ENCODE data around the gene CYP2B6. TPM values are rescaled to one million over a fixed set of nuclear protein-coding genes. Genes with fewer than 3 reads are reported as not detected.

CYP2B6 gene
- total RNA-seq, 2 donors from 2014 or later, result not detected

DNA sequence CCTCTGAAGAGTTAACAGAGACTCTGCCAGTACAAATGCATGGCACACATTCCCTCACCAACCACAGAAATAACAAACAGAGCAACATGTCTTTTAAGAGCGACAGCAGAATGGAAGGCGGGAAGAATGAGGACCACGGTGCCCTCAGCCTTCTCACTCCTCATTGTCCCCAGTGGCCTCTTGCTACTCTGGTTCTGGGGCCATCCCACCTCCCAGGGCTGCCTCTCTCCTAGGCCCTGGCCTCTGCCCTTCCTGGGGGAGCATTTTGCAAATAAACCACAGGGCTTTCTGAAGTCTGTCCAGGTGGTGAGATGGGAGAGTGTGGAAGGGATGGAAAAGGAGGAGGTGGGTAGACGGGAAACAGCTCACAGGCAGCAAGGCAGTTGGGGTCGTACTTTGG, 28.3 kb downstream of the CYP2B6 start:
- no peak for ATAC-seq (ENCODE audit: insufficient number of reproducible peaks, low FRiP score, low read depth)
- Histone ChIP-seq H3K4me3 (no peak overlapping the region), H3K4me1 (ENCODE audit: control insufficient read depth in 1 of 2, low read depth in 2 of 2) (no peaks in the 10 kb centered on the region), H3K36me3 (no peaks in the 10 kb centered on the region), H3K9me3 (no peaks in the 10 kb centered on the region), H3K27ac (no peak overlapping the region), H3K27me3 (replicated peaks; ENCODE audit: insufficient read depth) (no peaks in the 10 kb centered on the region)
- DNase-seq (ENCODE audit: low spot score), result no peak
- no peak for TF ChIP-seq CTCF (IDR thresholded peaks at IDR 0.05)

DNA sequence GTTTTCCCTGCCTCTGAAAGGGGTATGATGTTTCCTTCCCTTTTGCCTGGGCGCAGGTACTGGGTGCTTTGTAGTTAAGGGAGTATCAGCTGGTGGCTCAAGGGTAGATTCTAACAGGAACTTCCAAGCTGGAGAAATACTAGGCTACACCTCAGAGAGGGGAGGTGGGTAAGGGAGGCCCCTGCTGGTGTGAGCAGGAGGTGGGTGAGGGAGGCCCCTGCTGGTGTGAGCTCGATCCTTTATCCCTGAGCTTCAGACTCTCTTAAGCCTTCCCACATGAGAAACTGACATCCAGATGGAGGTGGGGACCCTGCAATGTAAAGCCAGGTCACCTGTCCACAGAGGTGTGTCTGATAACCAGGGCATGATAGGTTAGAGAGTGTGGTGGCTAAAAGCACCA, 32.1 kb downstream of the CYP2B6 start:
- ATAC-seq (ENCODE audit: insufficient number of reproducible peaks, low FRiP score, low read depth) (no peak), DNase-seq (ENCODE audit: low spot score) (no peak)
- TF ChIP-seq CTCF (IDR thresholded peaks at IDR 0.05), result no peak
- Histone ChIP-seq H3K27me3 (replicated peaks; ENCODE audit: insufficient read depth) (no peaks in the 10 kb centered on the region), H3K9me3 (no peaks in the 10 kb centered on the region), H3K4me1 (ENCODE audit: control insufficient read depth in 1 of 2, low read depth in 2 of 2) (no peaks in the 10 kb centered on the region), H3K4me3 (no peak overlapping the region), H3K36me3 (no peaks in the 10 kb centered on the region), H3K27ac (no peak overlapping the region)

- ATAC-seq (ENCODE audit: insufficient number of reproducible peaks, low FRiP score, low read depth) (no peak), DNase-seq (ENCODE audit: low spot score) (no peak)
- TF ChIP-seq CTCF (IDR thresholded peaks at IDR 0.05), result no peak
- Histone ChIP-seq H3K9me3 (no peaks in the 10 kb centered on the region), H3K27ac (no peak overlapping the region), H3K4me3 (no peak overlapping the region), H3K4me1 (ENCODE audit: control insufficient read depth in 1 of 2, low read depth in 2 of 2) (no peaks in the 10 kb centered on the region), H3K27me3 (replicated peaks; ENCODE audit: insufficient read depth) (no peaks in the 10 kb centered on the region), H3K36me3 (no peaks in the 10 kb centered on the region)
Observed at GRCh38 chr19:41025411-41025810, 34.3 kb downstream of the CYP2B6 start.

DNA sequence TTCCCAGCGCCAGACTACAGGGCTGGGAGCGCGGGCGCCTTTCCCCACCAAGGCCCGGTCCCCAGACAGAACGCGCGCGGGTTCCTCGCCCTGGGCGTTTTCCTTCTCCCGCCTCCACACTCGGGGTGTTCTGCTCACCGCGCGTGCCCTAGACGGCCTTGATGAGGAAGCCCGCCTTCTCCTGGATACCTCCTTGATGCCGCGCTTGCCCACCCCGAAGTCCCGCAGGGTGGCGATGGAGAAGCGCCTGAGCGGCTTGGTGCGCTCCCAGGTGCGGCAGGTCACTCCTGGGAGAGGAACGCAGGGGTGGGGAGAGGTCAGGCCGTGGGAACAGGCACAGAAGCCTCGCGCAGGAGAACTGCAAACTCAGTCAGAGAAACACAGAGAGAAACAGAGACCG, 34.8 kb downstream of the CYP2B6 start:
- ATAC-seq (ENCODE audit: insufficient number of reproducible peaks, low FRiP score, low read depth) (no peak), DNase-seq (ENCODE audit: low spot score) (no peak)
- Histone ChIP-seq H3K4me3 (no peak overlapping the region), H3K27me3 (replicated peaks; ENCODE audit: insufficient read depth) (no peaks in the 10 kb centered on the region), H3K4me1 (ENCODE audit: control insufficient read depth in 1 of 2, low read depth in 2 of 2) (no peaks in the 10 kb centered on the region), H3K27ac (no peak overlapping the region), H3K36me3 (no peaks in the 10 kb centered on the region), H3K9me3 (no peaks in the 10 kb centered on the region)
- TF ChIP-seq CTCF (IDR thresholded peaks at IDR 0.05), result no peak

GRCh38 chr19:41027273-41027967, 36.3 kb downstream of the CYP2B6 start:
- no peak for ATAC-seq (ENCODE audit: insufficient number of reproducible peaks, low FRiP score, low read depth)
- Histone ChIP-seq H3K27ac (no peak overlapping the region), H3K4me1 (ENCODE audit: control insufficient read depth in 1 of 2, low read depth in 2 of 2) (no peaks in the 10 kb centered on the region), H3K4me3 (no peak overlapping the region), H3K36me3 (no peaks in the 10 kb centered on the region), H3K9me3 (no peaks in the 10 kb centered on the region), H3K27me3 (replicated peaks; ENCODE audit: insufficient read depth) (no peaks in the 10 kb centered on the region)
- no peak for DNase-seq (ENCODE audit: low spot score)
- no peak for TF ChIP-seq CTCF (IDR thresholded peaks at IDR 0.05)

Data from thoracic aorta (tissue), 2 donors.